Activated CD4-positive, alpha-beta memory T cell treated with anti-CD3 and anti-CD28 coated beads, Interleukin-2, amount 10 ng/mL, durations not matched to agents 7 days and 5 days (primary cell): ENCODE data around the gene RBM46. TPM values are rescaled to one million over a fixed set of nuclear protein-coding genes. Genes with fewer than 3 reads are reported as not detected.
"Not testable (repeated sequence)": the region's sequence is repeated elsewhere in the genome, so short reads cannot be mapped to it uniquely, and the experiment has no call there.

Source experiments
- CTCF ChIA-PET: fragments of 350-600 bp; sonication (Branson Sonifier 250); formaldehyde crosslinking; loops from one replicate; lab custom pipeline; 2021; ENCODE audit warnings: antibody characterized with exemption, inconsistent platforms; lab: Charles Lee
- POLR2A ChIA-PET: fragments of 350-600 bp; sonication (Branson Sonifier 250); formaldehyde crosslinking; loops from one replicate; lab custom pipeline; 2021; ENCODE audit warnings: antibody characterized with exemption; lab: Charles Lee
- DNase-seq: peaks from one replicate; pipeline ENCODE4 v3.0.0-alpha.2; 2020
- H3K27ac Mint-ChIP-seq: one replicate; pipeline ENCODE4 v1.8.0; 2021; ENCODE audit warnings: mild to moderate bottlenecking, mixed read lengths
- H3K27me3 Mint-ChIP-seq: one replicate; pipeline ENCODE4 v1.8.0; 2021; ENCODE audit warnings: mixed read lengths
- H3K36me3 Mint-ChIP-seq: one replicate; pipeline ENCODE4 v1.8.0; 2021; ENCODE audit warnings: low read depth, mixed read lengths
- H3K4me1 Mint-ChIP-seq: one replicate; pipeline ENCODE4 v1.8.0; 2021; ENCODE audit warnings: mixed read lengths
- H3K4me3 Mint-ChIP-seq: one replicate; pipeline ENCODE4 v1.8.0; 2021; ENCODE audit warnings: mild to moderate bottlenecking, mixed read lengths
- H3K9me3 Mint-ChIP-seq: one replicate; pipeline ENCODE4 v1.8.0; 2021; ENCODE audit warnings: mixed read lengths
- total RNA-seq, 2 experiments: library from RNA; stranded (reverse); gene quantifications; one replicate each; pipeline ENCODE4 v1.2.3, GENCODE V29; 2021

The RBM46 gene
- total RNA-seq, 2 experiments from 2014 or later: not detected

- Mint-ChIP-seq H3K4me3 (no peak overlapping the region), H3K36me3 (no peaks in the 10 kb centered on the region), H3K4me1 (no peaks in the 10 kb centered on the region), H3K27ac (no peak overlapping the region), H3K9me3 (peaks cover 10% of the 10 kb centered on the region), H3K27me3 (no peaks in the 10 kb centered on the region)
- no peak for DNase-seq
- POLR2A ChIA-PET: no interaction called here
- CTCF ChIA-PET: no interaction called here
These were observed 87.5 kb downstream of the RBM46 start for GRCh38 chr4:154868414-154869194.

GRCh38 chr4:154869301-154869700 lies 88.2 kb downstream of the RBM46 start:
- POLR2A ChIA-PET: no interaction called here
- Mint-ChIP-seq H3K27me3 (no peaks in the 10 kb centered on the region), H3K4me3 (no peak overlapping the region), H3K27ac (no peak overlapping the region), H3K4me1 (no peaks in the 10 kb centered on the region), H3K9me3 (peaks cover 9% of the 10 kb centered on the region), H3K36me3 (no peaks in the 10 kb centered on the region)
- CTCF ChIA-PET: no interaction called here
- DNase-seq: no peak

DNA sequence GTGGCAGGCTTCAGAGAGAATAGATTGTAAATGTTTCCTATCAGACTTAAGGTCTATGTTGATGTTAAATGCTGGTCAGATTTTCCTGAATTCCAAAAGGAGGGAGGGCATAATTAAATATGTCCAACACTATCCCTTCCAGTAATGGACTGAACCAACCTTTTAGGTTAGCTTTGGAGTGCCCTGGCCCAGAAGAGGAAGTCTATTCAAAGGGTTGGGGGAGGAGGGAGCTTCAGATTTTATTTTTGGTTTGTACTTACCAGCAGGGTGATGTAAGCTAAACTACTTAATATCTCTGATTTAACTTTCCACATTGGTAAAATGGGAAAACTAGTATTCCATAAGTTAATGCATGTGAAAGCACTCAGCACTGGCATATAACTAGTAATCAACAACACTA lies 91.1 kb downstream of the RBM46 start:
- DNase-seq: no peak
- POLR2A ChIA-PET: no interaction called here
- Mint-ChIP-seq H3K9me3 (peaks cover 11% of the 10 kb centered on the region), H3K27ac (no peak overlapping the region), H3K36me3 (no peaks in the 10 kb centered on the region), H3K4me1 (no peaks in the 10 kb centered on the region), H3K4me3 (no peak overlapping the region), H3K27me3 (no peaks in the 10 kb centered on the region)
- CTCF ChIA-PET: no interaction called here

DNA sequence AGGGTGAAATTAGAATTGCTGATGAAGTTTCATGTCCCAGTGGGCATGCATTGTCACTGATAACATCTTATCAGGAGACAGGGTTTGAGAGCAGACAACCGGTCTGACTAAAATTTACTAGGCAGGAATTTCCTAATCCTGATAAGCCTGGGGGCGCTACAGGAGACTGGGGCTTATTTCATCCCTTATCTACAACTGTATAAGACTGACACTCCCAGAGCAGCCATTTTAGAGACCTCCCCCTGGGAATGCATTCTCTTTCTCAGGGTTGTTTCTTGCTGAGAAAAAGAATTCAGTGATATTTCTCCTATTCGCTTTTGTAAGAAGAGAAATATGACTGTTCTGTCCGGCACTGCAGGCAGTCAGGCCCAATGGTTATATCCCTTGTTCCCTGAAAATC lies 93.0 kb downstream of the RBM46 start:
- CTCF ChIA-PET, DNase-seq, H3K27ac Mint-ChIP-seq, H3K4me1 Mint-ChIP-seq, H3K4me3 Mint-ChIP-seq, H3K27me3 Mint-ChIP-seq, H3K36me3 Mint-ChIP-seq, POLR2A ChIA-PET: not testable (repeated sequence)
- peaks cover 11% of the 10 kb centered on the region for H3K9me3 Mint-ChIP-seq

- DNase-seq: no peak
- POLR2A ChIA-PET: no interaction called here
- Mint-ChIP-seq H3K27me3 (no peaks in the 10 kb centered on the region), H3K36me3 (no peaks in the 10 kb centered on the region), H3K4me3 (no peak overlapping the region), H3K4me1 (no peaks in the 10 kb centered on the region), H3K27ac (no peak overlapping the region), H3K9me3 (peaks cover 11% of the 10 kb centered on the region)
- CTCF ChIA-PET: no interaction called here
These were observed 96.2 kb downstream of the RBM46 start for GRCh38 chr4:154877110-154877760.

Other genes starting within 250 kb of the RBM46 start
- 10 to 100 TPM; 77.5 to 79.5 TPM for gene PLRG1, start 230.9 kb upstream of the RBM46 start, total RNA-seq
- gene FGB, start 218.3 kb upstream of the RBM46 start, total RNA-seq: not detected
- not detected for gene FGA, start 190.5 kb upstream of the RBM46 start, total RNA-seq
- gene FGG, start 168.6 kb upstream of the RBM46 start, total RNA-seq: not detected
- not detected for gene LRAT, start 37.3 kb upstream of the RBM46 start, total RNA-seq